HG03342 (cell line): ENCODE results near the gene SAV1.
A peak's percentile ranks its signal among the peaks of the same experiment; 100 is the strongest.
"Not testable (repeated sequence)": the region's sequence is repeated elsewhere in the genome, so short reads cannot be mapped to it uniquely, and the experiment has no call there.

Experiments used
- ATAC-seq: cut with Tn5 transposase; IDR thresholded peaks from one replicate; pipeline ENCODE4 v1.9.1; 2021; ENCODE audit warnings: mild to moderate bottlenecking, moderate library complexity; ENCODE audit not compliant: unreplicated experiment

The SAV1 gene

DNA sequence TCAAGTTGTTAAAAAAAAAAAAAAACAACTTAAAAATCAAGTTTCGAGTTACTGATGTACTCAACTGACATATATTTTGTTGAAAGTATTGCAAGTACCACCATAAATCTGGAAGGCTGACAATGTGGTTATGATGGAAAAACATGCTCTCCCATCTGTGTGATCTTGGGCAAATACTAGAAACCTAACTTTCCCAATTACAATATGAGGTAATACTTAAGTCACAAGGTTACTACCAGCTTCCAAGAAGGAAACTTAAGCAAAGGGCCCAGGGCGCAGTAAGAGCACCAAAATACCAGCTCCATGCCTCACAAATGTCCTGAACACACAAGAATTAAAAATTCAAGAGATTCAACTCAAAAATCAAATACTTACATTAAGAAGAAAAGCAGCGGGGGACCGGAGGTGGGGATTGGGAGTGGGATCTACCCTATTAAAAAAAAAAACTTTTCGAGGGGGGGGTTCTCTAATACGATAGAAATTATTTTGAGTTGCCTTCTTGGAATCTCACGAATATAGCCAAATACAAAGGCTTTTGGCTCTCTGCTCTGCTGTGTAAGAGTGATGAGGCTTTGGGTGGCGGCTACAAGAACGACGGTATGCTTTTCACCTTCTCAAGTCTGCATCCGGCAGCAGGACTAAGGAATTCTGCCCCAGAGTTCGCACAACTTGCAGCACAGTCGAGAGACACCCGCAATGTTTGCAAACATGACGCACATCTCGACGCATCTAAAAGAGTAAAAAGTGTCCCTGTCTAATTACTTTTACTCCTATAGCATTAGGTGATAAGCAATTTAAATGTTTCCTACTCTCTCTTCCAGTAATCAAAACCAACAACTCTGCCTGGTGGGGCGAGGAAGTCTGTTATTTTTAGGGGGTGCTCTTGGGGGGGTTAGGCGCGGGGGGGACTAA is 1.1 kb downstream of the SAV1 start:
- ATAC-seq: no peak

DNA sequence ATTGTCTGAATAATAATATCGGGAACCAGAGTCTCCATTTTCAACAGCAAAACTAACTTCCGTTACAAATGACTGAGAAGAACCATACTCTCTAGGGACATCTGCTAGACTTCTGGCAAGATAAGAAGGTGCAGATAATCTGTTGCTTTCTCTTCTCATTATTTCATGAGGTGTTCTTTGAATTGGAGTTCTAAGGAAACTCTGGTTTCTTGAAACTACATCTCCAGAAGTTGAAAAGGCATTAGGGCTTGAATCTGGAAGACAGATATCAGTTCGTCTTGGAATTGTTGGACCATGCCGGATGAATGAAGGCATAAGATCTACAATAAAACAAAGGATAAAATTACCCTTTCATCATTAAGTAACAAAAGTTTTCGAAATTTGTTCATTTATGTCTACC is 2.8 kb downstream of the SAV1 start:
- ATAC-seq: not testable (repeated sequence)

DNA sequence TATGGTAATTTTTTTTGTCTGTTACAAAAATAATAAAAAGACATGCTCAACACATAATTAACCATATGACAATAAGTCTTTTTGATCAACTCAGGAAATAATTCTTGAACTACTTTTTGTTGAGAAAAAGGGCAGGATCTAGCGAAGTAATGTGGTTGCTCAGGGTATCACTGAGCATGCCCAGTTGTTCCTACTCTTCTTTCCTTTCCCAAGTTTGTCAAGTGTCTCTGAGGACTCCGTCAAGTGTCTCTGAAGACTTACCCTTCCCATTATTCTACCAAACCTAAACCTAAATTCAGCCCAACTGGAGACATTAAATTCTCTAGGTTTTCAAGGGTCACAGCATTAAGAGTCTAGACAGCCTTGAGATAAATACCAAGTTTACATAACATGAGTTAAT is 3.5 kb downstream of the SAV1 start:
- ATAC-seq: not testable (repeated sequence)

DNA sequence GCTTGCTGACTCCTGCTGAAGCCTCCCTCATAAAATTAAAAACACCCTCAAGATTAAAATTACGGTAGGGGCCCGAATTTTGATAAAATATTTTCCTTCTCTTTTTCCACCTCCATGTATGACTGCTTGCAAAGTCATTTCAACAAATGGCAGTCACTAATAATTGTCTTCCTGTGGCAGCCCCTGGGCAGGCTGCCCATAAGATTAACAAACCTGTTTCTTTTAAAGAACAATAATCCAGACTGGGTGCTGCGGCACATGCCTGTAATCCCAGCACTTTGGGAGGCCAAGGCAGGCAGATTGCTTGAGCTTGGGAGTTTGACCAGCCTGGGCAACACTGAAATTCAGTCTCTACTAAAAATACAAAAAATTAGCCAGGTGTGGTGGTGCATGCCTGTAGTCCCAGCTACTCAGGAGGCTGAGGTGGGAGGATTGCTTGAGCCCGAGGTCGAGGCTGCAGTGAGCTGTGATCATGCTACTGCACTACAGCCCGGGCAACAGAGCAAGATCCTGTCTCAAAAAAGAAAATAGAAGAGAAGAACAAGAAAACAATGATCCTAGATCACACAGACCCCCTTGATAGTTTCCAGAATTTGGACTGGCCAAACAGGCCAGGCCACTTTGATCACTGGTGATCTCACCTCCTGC is 8.7 kb downstream of the SAV1 start:
- no peak for ATAC-seq

DNA sequence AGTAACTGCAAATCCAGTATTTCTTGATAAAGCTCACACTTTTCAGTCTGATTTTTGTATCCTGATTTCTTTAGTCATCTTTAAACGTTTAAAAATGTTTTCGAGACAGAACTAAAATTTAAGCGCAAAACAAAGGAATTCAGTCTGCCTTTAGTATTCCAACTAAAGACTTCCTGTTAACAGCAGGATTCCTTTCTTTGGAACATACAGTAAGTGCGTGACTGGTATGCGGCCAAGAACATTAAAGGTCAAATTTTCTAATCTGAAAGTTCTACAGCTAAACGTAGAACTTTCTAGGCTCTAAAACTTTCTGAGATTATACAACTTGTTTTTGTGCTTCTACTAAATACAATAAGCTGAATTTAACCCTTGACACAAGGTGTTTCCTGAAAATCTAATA is 9.9 kb downstream of the SAV1 start:
- ATAC-seq: no peak

DNA sequence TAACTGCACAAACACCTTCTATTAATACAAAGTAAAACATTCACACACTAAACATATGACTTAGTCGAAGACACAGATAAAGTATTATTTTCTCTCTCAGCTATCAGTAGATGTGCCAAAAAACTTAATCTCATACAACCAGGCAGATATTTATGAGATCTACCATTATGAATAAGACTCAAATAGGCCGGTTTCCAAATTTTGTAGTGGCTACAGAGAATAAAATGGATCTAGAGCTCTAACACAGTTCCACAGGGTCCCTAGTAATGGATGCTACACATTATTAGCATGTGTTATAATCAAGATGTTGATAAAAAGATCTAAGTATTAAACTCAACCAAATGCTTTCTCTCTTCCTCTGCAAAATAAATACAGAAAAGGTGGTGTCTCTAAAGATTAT is 10.4 kb downstream of the SAV1 start:
- no peak for ATAC-seq

DNA sequence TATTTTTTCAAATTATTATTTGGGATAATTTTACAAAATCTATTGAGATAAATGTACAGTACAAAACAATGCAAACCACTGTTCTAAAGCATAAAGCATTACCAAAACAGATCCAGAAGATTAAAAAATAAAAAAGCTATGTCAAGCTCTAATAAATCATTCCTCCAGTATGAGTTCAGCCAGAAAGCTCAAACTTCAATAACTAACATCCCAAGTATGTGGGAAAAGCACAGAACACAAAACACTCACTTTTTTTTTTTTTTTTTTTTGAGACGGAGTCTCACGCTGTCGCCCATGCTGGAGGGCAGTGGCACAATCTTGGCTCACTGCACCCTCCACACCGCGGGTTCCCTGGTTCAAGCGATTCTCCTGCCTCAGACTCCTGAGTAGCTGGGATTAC is 11.3 kb downstream of the SAV1 start:
- no peak for ATAC-seq

DNA sequence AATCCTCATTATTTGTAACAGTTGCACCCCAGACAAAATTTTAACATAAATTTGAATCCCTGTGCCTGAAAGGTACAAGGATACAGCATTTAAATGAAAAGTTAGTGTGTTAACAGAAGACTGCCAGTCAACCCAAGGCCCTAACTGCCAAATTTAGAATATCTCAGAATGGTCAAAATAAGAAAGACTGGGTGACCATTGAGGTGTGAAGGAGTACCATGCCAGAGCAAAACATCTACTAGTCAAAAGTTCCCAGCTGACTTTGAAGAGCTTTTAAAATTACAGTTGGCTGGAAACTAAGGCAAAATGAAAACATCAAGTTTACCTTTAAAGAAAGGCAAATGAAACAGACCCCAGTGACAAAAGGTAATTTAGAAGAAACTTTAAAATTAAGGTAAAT is 18.4 kb downstream of the SAV1 start:
- ATAC-seq: no peak

DNA sequence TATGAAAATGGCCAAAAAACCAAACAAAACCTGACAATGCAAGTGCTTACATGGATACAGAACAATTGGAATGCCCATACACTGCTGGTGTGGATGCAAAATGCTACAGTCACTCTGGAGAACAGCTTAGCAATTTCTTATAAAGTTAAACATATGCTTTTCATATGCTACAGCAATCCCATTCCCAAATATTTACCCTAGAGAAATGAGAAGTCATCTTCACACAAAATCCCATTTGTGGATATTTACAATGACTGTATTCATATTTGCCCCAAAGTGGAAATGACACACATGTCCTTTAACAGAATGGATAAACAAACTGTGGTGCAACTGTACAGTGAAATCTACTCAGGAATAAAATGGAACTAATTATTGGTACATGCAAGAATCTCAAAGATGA is 20.4 kb downstream of the SAV1 start:
- ATAC-seq: no peak

DNA sequence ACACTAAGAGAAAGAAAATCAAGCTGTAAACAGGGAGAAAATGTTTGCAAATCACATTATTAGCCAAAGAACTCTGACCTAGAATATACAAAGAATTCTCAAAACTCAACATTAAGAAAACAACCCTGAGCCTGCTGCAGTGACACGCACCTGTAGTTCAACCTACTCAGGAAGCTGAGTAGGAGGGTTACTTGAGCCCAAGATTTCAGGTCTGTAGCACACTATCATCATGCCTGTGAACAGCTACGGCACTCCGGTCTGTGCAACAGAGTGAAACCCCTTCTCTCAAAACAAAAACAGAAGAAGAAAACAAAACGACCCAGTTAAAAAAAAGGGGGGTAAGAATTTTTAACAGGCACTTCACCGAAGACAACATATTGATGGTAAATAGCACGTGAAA is 20.8 kb downstream of the SAV1 start:
- ATAC-seq: peak; percentile 83

DNA sequence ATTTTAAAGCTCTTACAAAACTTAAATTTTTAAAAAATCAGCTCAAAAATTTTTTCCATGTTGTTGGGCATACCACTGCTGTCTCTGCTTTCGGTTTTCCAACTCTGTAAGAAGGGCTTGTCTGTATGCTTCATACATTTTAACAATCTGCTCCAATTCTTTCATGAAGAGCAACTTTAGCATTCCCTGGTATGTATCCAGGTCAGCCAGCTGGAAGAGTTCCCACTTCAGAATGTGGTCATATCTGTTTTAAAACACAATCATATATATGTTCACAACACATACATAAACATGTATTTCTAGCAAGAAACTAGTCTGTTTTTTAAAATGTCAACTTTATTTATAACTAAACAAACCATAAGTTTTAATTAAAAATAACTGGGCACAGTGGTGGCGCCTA is 33.0 kb downstream of the SAV1 start:
- ATAC-seq: no peak

DNA sequence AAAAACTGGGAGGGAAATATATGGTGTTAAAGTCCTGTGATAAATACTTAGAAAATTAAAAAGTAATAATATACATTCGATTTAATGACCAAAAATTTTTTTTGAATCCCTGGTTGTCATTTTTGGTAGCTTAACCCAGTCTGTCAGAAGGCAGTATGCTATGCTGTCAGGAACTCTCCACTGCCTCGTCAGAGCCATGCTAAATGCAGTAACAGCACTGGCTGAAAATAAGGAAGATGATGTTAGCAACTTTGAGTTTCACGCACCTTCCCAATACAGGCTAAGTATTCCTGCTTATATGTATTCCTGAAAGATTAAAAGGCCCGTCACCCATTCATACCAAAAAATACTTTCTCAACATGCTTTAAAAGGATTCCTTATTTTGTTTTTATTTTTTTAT is 34.2 kb downstream of the SAV1 start:
- ATAC-seq: no peak

DNA sequence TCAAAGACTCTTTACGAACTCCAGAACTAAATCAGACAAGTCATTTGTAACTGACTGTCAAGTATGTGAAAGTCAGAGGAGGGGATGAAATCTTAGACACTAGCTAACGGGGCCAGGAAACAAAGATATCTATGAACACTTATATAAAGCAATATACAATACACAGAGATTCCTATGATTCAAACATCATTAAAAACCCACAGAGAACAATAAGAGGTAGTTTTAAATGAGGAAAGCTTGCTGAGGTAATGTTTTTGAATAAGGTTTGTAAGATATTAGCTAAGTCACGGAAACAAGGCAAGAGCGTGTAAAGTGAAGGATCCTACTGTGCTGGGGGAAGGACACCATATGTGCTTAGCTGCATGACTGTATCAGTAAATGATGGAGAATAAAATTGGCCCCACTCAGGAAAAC is 36.7 kb downstream of the SAV1 start:
- ATAC-seq: no peak

DNA sequence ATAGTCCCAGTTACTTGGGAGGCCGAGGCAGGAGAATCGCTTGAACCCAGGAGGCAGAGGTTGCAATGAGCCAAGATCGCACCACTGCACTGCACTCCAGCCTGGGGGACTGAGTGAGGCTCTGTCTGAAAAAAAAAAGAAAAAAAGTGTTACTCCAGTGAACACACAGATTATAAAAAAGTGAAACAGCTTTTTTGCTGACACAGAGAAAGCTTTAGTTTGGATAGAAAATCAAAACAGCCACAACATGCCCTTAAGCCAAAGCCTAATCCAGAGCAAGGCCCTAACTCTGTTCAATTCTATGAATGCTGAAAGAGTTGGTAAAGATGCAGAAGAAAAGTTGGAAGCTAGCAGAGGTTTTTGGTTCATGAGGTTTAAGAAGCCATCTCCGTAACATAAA is 43.2 kb downstream of the SAV1 start:
- ATAC-seq: not testable (repeated sequence)

DNA sequence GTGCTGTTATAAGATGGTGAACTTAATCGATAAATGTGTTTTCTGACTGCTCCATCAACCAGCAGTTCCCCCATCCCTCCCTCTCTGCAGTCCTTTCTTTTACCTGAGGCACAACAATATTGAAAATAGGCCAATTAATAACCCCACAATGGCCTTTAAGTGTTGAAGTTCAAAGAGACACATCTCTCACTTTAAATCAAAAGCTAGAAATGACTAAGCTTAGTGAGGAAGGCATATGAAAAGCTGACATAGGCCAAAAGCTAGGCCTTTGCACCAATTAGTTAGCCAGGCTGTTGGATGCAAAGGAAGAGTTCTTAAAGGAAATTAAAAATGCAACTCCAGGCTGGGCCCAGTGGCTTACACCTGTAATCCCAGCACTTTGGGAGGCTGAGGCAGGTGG is 43.7 kb downstream of the SAV1 start:
- no peak for ATAC-seq

DNA sequence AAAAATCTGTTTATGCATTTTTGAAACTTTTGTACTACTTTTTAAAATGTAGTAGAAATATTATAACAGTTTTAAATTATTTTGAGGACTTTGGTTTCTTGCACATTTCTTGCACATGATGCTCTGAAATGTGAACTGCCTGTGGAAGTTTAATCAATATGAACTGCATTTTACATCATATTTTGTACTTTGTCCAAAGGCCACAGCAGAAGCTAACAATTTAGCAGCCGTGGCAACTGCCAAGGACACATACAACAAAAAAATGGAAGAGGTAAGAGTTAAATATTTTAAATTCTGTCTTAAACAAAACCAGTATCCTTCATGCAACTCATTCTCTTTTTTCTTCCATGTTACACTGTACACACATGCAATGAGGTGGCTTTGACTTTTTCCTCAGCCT is 45.1 kb downstream of the SAV1 start:
- no peak for ATAC-seq

DNA sequence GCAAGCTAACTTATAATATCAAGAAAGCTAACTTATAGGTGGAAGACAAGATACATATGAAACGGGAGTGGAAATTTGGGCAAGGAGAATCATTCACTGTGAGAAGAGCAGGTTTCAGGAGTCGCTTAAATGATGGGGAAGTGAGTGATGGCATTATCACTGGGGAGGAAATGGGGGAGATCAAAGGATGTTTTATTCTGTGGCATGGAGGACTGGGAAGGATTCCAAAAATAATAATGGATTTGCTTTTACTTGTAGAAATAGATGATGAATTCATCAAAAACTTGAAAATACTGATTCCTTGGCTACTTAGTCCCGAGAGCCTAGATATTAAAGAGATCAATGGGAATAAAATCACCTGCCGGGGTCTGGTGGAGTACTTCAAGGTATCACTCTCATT is 47.8 kb downstream of the SAV1 start:
- no peak for ATAC-seq

DNA sequence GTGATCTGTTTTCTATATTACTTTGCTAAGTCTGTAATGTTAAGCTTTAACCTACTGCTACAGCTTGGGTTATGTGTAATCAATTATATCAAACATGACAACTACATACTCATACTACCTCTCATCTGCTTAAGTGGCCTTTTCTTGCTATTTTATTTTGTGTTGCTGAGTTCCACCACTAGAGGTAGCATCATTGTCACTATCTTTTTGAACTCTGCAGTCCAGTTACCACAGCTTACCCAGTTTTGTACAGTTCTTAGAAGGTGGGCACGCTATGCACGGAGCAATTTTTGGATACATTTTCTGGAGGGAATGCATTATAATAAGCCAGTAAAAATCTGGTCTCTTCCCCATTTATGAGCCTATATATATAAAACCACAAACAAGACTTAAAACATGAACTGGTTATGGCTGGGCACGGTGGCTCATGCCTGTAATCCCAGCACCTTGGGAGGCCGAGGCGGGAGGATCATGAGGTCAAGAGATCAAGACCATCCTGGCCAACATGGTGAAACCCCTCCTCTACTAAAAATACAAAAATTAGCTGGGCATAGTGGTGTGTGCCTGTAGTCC is 48.5 kb downstream of the SAV1 start:
- ATAC-seq: no peak

DNA sequence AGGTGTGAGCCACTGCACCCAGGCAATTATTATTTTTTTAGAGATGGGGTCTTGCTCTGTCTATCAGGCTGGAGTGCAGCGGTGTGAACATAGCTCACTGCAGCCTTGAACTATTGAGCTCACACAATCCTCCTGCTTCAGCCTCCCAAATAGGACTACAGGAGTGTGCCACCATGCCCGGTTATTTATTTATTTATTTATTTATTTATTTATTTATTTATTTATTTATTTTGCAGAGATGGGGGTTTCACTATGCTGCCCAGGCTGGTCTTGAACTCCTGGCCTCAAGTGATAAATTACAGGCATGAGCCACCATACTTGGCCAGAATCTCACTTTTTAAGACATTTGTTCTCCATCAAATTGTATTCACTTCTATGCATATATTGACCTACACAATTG is 51.8 kb downstream of the SAV1 start:
- ATAC-seq: no peak

DNA sequence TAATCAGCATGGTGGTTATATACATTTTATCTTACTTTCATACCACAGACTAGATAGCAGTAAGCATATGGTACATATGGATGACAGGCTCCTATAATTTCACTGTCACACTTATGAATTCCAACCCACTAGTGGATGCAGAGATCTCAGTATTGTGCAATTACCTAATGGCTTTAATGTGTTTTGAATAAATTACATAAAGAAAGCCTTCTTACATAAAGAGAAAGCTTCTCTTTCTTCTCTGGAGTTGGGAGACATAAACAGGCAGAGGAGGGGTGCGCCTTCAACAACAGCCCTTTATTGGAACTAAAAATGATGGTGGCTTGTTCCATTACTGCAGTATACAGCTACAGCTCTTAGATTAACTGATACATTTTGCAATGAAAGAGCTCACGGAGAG is 52.6 kb downstream of the SAV1 start:
- no peak for ATAC-seq

DNA sequence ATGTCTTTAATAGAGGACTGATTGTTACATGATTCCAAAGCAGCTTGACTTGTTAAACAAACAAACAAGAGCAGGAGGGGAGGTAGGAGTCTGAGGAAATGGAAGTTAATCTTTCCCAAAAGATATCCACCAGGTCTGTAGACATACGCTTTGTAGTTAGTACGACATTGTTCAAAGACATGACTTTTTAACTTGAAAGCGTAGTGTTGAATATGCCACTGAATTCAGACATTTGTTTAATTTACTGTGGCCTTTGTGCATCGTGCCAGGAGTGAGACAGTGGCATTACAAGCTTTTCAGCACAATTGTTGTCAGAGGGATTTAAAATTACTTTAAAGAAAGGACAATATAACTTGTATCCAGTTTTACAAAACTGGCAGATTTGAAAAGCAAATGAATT is 53.0 kb downstream of the SAV1 start:
- no peak for ATAC-seq

DNA sequence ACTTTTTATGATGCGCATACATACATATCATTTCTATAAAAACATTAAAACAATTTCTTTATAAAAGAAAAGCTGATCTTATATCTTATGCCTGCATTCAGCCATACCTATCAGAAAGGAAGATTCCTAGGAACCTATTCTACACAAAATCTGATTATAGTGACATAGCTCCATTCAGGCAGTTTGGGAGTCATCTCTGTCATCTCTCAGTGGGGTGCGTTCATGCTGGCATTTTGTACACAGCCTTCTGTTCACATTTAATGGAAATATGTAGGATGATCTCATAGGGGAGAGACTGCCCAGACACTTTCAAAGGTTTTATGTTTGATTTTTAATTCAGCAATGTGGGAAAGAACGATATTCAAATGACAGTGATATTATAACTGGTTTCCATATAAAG is 55.3 kb downstream of the SAV1 start:
- ATAC-seq: no peak
